GM12878 (cell line): Measurements from ENCODE around the gene KRR1. TPM values are rescaled to one million over a fixed set of nuclear protein-coding genes. Genes with fewer than 3 reads are reported as not detected.

Experiments
- ATAC-seq: fragments of 200-7000 bp; cut with Tn5 transposase; 3 replicates; pipeline ENCODE4 v1.9.1; 2020; ENCODE audit warnings: mild to moderate bottlenecking, moderate library complexity
- BruUV-seq: library from RNA; stranded (reverse); fragments of 400-500 nt; replicated peaks from 2 replicates; lab custom pipeline; 2021; lab: Mats Ljungman, UMichigan
- CTCF ChIA-PET: fragments of 300-600 bp; sonication (Branson Sonifier 250); formaldehyde crosslinking; extraction: SDS; loops from one replicate; lab custom pipeline; 2021; ENCODE audit warnings: inconsistent platforms; lab: Yijun Ruan, JAX
- POLR2A ChIA-PET: fragments of 350-600 bp; formaldehyde crosslinking; extraction: SDS; loops from one replicate; lab custom pipeline; 2021; ENCODE audit warnings: inconsistent platforms; lab: Charles Lee
- RAD21 ChIA-PET: fragments of 300-600 bp; sonication (Branson Sonifier 250); formaldehyde crosslinking; loops from one replicate; lab custom pipeline; 2023; ENCODE audit warnings: antibody characterized with exemption; ENCODE audit not compliant: unreplicated experiment; lab: Charles Lee
- SMC1A ChIA-PET: fragments of 300-600 bp; sonication (Branson Sonifier 250); formaldehyde crosslinking; loops from one replicate; lab custom pipeline; 2023; ENCODE audit not compliant: unreplicated experiment, uncharacterized antibody; lab: Charles Lee
- DNase-seq: peaks from one replicate; pipeline ENCODE4 v3.0.0-alpha.2; 2011; ENCODE audit warnings: low read depth, low spot score
- FAIRE-seq: peaks from 3 replicates; lab custom pipeline; 2011; peaks lifted over from hg19 to GRCh38; lab: Jason Lieb, UNC
- H2AFZ ChIP-seq: 2 replicates; pipeline ENCODE4 v1.6.0; 2011; ENCODE audit warnings: low read depth, low read length, control low read depth; ENCODE audit not compliant: control insufficient read depth
- H3K27ac ChIP-seq: 2 replicates; pipeline ENCODE4 v1.5.1; 2011; ENCODE audit warnings: control low read depth; ENCODE audit not compliant: control insufficient read depth, insufficient read depth
- H3K27me3 ChIP-seq, 2 experiments: replicated peaks in 1 of 2; 2 replicates each; pipeline versions ENCODE4 v1.6.0 to v1.6.1; 2011; ENCODE audit warnings: low read length in 1 of 2; ENCODE audit not compliant: control insufficient read depth in 2 of 2, insufficient read depth in 2 of 2
- H3K36me3 ChIP-seq, 2 experiments: 2 replicates each; pipeline ENCODE4 v1.5.1; 2011; ENCODE audit warnings: low read length in 1 of 2; ENCODE audit not compliant: control insufficient read depth in 2 of 2, insufficient read depth in 2 of 2
- H3K4me1 ChIP-seq: 2 replicates; pipeline ENCODE4 v1.6.1; 2011; ENCODE audit warnings: mild to moderate bottlenecking, low read length, moderate library complexity, mixed read lengths; ENCODE audit not compliant: control insufficient read depth, insufficient read depth
- H3K4me2 ChIP-seq: 2 replicates; pipeline ENCODE4 v1.6.0; 2011; ENCODE audit warnings: control low read depth; ENCODE audit not compliant: control insufficient read depth, insufficient read depth
- H3K4me3 ChIP-seq: fragments of 200-600 bp; sonication (generic); 2 replicates; pipeline ENCODE4 v1.5.1; 2016
- H3K79me2 ChIP-seq: 2 replicates; pipeline ENCODE4 v1.6.0; 2011; ENCODE audit warnings: low read length; ENCODE audit not compliant: control insufficient read depth, insufficient read depth
- H3K9ac ChIP-seq: 2 replicates; pipeline ENCODE4 v1.8.0; 2011; ENCODE audit warnings: low read length, control low read depth, mixed read lengths; ENCODE audit not compliant: control insufficient read depth, insufficient read depth
- H3K9me3 ChIP-seq: replicated peaks from 3 replicates; pipeline ENCODE4 v1.5.1; 2011; ENCODE audit warnings: mild to moderate bottlenecking, low read length; ENCODE audit not compliant: control insufficient read depth, insufficient read depth
- H4K20me1 ChIP-seq: 2 replicates; pipeline ENCODE4 v1.6.0; 2011; ENCODE audit not compliant: control insufficient read depth, insufficient read depth
- RCOR1 ChIP-seq: conservative IDR thresholded peaks from 2 replicates; pipeline ENCODE4 v1.6.1; 2012; ENCODE audit warnings: low read depth, low read length, improper control_type of control experiment
- ZSCAN29 ChIP-seq: fragments of 450-650 bp; IDR thresholded peaks from 2 replicates; pipeline ENCODE4 v1.6.1; 2017; ENCODE audit warnings: mild to moderate bottlenecking, moderate library complexity
- WGBS: methylation state at CpG from one replicate; pipeline ENCODE4 v1.1.6; 2016; ENCODE audit warnings: low lambda C conversion rate; ENCODE audit not compliant: insufficient replicate concordance, insufficient coverage; ENCODE audit errors: missing lambda C conversion rate; 5-methylcytosine and 5-hydroxymethylcytosine counted together
- in situ Hi-C: fragments of 300-500 bp; cut with MboI; formaldehyde crosslinking; loops from 9 replicates; pipeline ENCODE4 v1.14.3; 2018; ENCODE audit warnings: mixed read lengths
- intact Hi-C: fragments of 100-400 bp; cut with micrococcal nuclease; formaldehyde crosslinking; loops from one replicate; pipeline ENCODE4 v1.14.2; 2022; ENCODE audit not compliant: unreplicated experiment
- polyA plus RNA-seq, 11 experiments: library from polyadenylated mRNA; depleted of rRNA in 4 of 11; unstranded in 6 of 11; stranded (reverse) in 5 of 11; fragments of >200 nt; fragmentation: Nextera tagmentation in 4 of 11; fragmentation: Illumina TruSeq in 1 of 11; extraction: Ambion mirVana in 4 of 11; extraction: Trizol in 1 of 11; gene quantifications; 1 replicate in 1 of 11; 2 replicates in 10 of 11; pipeline versions ENCODE4 v1.2.1 to v1.2.3, GENCODE V29; 2011 to 2016; ENCODE audit warnings: inconsistent platforms in 2 of 11, missing spikeins in 2 of 11, low read depth in 1 of 11
- total RNA-seq, 4 experiments: library from RNA; depleted of rRNA in 3 of 4; stranded (reverse); fragments of >200 nt in 3 of 4; fragmentation: Illumina TruSeq in 1 of 4; extraction: Trizol in 1 of 4; gene quantifications; 2 replicates each; pipeline versions ENCODE4 v1.2.1 to v1.2.3, GENCODE V29; 2013 to 2021
- TF ChIP-seq, protein P1 (sequence below): IDR thresholded peaks from 2 replicates; pipeline ENCODE4 v1.6.1; 2012; ENCODE audit warnings: mild to moderate bottlenecking, low read depth, low read length
- TF ChIP-seq, protein P2 (sequence below): fragments of 450-650 bp; IDR thresholded peaks from 2 replicates; pipeline ENCODE4 v1.6.1; 2018; ENCODE audit warnings: borderline replicate concordance, mild to moderate bottlenecking; ENCODE audit not compliant: partially characterized antibody

KRR1 gene
- total and polyA plus RNA-seq, 10 of the 15 experiments (the other 5 are each of a cell fraction or from before 2014, with no cell fraction given), result 29.6 to 103 (median 75.3) TPM

DNA sequence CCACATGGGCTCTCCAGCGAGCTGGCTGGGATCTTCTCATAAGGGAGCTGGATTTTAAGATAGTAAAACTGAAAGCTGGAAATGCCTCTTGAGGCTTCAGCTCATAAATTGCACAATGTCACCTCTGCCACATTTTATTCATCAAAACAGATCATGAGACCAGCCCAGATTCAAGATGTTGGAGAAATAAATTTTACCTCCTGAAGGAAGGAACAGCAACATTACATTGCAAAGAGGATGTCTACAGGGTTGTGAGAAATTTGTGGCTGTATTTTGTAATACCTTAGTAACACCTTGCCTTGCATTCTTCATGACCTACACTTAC, 43.1 kb upstream of the KRR1 start (continued):
- TF ChIP-seq, protein P1, sequence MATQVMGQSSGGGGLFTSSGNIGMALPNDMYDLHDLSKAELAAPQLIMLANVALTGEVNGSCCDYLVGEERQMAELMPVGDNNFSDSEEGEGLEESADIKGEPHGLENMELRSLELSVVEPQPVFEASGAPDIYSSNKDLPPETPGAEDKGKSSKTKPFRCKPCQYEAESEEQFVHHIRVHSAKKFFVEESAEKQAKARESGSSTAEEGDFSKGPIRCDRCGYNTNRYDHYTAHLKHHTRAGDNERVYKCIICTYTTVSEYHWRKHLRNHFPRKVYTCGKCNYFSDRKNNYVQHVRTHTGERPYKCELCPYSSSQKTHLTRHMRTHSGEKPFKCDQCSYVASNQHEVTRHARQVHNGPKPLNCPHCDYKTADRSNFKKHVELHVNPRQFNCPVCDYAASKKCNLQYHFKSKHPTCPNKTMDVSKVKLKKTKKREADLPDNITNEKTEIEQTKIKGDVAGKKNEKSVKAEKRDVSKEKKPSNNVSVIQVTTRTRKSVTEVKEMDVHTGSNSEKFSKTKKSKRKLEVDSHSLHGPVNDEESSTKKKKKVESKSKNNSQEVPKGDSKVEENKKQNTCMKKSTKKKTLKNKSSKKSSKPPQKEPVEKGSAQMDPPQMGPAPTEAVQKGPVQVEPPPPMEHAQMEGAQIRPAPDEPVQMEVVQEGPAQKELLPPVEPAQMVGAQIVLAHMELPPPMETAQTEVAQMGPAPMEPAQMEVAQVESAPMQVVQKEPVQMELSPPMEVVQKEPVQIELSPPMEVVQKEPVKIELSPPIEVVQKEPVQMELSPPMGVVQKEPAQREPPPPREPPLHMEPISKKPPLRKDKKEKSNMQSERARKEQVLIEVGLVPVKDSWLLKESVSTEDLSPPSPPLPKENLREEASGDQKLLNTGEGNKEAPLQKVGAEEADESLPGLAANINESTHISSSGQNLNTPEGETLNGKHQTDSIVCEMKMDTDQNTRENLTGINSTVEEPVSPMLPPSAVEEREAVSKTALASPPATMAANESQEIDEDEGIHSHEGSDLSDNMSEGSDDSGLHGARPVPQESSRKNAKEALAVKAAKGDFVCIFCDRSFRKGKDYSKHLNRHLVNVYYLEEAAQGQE, result no peak
- TF ChIP-seq, all 136 proteins: peak for 0

DNA sequence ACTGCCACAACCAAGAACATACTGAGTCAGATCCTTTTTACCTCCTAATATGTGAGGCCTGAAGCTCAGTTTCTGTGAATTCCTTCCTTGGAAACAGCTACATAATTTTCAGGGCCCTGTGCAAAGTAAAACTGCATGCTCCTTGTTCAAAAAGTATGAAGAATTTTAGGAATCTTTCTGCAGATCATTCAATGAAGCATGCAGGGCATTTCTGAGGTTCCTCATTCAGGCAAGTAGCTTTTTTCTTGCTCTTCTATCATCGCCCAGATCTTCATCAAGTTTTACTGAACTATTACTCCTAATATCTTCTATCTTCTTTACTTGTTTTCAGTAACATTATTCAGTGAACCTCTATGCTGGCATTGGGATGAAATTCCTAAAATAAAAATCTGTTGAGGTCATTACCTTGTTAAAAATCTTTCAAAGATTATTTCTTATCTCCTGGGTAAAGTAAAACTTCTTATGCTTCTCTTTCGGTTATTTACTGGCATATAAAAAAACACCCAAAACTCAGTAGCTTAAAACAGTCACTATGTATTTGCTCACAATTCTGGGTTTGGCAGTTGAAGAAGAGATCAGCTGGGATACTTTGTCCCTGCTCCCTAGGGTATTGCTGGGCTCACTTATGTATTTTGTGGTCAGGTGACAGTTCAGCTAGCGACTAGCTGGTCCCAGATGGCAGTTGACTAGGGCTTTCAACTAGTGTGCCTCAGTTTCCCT, 42.6 kb upstream of the KRR1 start:
- Histone ChIP-seq H3K4me2 (no peak overlapping the region), H3K79me2 (no peaks in the 10 kb centered on the region), H3K9ac (no peak overlapping the region), H3K27ac (no peak overlapping the region), H3K4me3 (no peak overlapping the region), H3K9me3 (no peaks in the 10 kb centered on the region), H3K36me3 (no peaks in the 10 kb centered on the region), H4K20me1 (no peaks in the 10 kb centered on the region), H3K4me1 (no peaks in the 10 kb centered on the region), H2AFZ (no peak overlapping the region), H3K27me3 (no peaks in the 10 kb centered on the region)
- in situ Hi-C loops, result no loop called here
- ChIA-PET CTCF (interaction anchor here (0.7 to 3.2 kb wide), 14 partner anchors 9 to 525 kb away, joined by 3 to 17 read pairs (median 3); partner anchors contain the start of gene GLIPR1L2), SMC1A (interaction anchor here (0.7 to 2.5 kb wide), 13 partner anchors 11 to 1130 kb away, joined by 3 to 16 read pairs (median 3); partner anchors contain the start of gene PHLDA1), RAD21 (interaction anchor here (0.9 to 2.4 kb wide), 9 partner anchors 9 to 483 kb away, joined by 3 to 12 read pairs (median 3); partner anchors contain the start of gene PHLDA1), POLR2A (interaction anchor here (0.6 to 1.3 kb wide), 4 partner anchors 8 to 978 kb away, joined by 3 to 4 read pairs (median 3); no protein-coding TSS in a partner anchor)
- DNase-seq (no peak), FAIRE-seq (no peak), ATAC-seq (no peak)
- intact Hi-C loops, result no loop called here
- no TSS peak for BruUV-seq
- WGBS, result 2% methylated on average over 3 of the region's 3 CpGs
- TF ChIP-seq, protein P2, sequence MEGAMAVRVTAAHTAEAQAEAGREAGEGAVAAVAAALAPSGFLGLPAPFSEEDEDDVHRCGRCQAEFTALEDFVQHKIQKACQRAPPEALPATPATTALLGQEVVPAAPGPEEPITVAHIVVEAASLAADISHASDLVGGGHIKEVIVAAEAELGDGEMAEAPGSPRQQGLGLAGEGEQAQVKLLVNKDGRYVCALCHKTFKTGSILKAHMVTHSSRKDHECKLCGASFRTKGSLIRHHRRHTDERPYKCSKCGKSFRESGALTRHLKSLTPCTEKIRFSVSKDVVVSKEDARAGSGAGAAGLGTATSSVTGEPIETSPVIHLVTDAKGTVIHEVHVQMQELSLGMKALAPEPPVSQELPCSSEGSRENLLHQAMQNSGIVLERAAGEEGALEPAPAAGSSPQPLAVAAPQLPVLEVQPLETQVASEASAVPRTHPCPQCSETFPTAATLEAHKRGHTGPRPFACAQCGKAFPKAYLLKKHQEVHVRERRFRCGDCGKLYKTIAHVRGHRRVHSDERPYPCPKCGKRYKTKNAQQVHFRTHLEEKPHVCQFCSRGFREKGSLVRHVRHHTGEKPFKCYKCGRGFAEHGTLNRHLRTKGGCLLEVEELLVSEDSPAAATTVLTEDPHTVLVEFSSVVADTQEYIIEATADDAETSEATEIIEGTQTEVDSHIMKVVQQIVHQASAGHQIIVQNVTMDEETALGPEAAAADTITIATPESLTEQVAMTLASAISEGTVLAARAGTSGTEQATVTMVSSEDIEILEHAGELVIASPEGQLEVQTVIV, result no peak
- TF ChIP-seq RCOR1 (no peak), ZSCAN29 (no peak)
